ENCODE results near the gene PES1.

PES1 gene

GRCh38 chr22:30602049-30602448 is 10.3 kb upstream of the PES1 start:
- H3K36me3 ChIP-seq: no peaks in the 10 kb centered on the region
- intact Hi-C loops (cut with DNase I; ENCODE audit: low total_unique reads): no loop called here
- DNase-seq: no peak

GRCh38 chr22:30601464-30601863 is 9.8 kb upstream of the PES1 start:
- Histone ChIP-seq H3K27ac (no peak overlapping the region), H3K9me3 (no peaks in the 10 kb centered on the region), H3K36me3 (no peaks in the 10 kb centered on the region), H3K4me3 (no peak overlapping the region), H3K27me3 (peaks cover 0 to 4% of the 10 kb centered on the region in 2 donors), H3K4me1 (peaks cover 0 to 11% (median 8%) of the 10 kb centered on the region in 4 donors)
- no peak for DNase-seq
- intact Hi-C loops (cut with DNase I; ENCODE audit: low total_unique reads): no loop called here
- TF ChIP-seq, protein P1, sequence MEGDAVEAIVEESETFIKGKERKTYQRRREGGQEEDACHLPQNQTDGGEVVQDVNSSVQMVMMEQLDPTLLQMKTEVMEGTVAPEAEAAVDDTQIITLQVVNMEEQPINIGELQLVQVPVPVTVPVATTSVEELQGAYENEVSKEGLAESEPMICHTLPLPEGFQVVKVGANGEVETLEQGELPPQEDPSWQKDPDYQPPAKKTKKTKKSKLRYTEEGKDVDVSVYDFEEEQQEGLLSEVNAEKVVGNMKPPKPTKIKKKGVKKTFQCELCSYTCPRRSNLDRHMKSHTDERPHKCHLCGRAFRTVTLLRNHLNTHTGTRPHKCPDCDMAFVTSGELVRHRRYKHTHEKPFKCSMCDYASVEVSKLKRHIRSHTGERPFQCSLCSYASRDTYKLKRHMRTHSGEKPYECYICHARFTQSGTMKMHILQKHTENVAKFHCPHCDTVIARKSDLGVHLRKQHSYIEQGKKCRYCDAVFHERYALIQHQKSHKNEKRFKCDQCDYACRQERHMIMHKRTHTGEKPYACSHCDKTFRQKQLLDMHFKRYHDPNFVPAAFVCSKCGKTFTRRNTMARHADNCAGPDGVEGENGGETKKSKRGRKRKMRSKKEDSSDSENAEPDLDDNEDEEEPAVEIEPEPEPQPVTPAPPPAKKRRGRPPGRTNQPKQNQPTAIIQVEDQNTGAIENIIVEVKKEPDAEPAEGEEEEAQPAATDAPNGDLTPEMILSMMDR (IDR thresholded peaks at IDR 0.05): no peak

More at GRCh38 chr22:30602049-30602448, 10.3 kb upstream of the PES1 start:
- Histone ChIP-seq H3K4me3 (no peak overlapping the region), H3K4me1 (peaks cover 0 to 17% (median 10%) of the 10 kb centered on the region in 4 donors), H3K27me3 (peaks cover 0 to 4% of the 10 kb centered on the region in 2 donors), H3K9me3 (no peaks in the 10 kb centered on the region), H3K27ac (no peak overlapping the region)
- TF ChIP-seq, protein P1 (IDR thresholded peaks at IDR 0.05): no peak

- no peak overlapping the region for H3K4me3 ChIP-seq
- H3K36me3 ChIP-seq: no peaks in the 10 kb centered on the region
- H3K27ac ChIP-seq: no peak overlapping the region
- intact Hi-C loops (cut with DNase I; ENCODE audit: low total_unique reads): no loop called here
- H3K27me3 ChIP-seq: peaks cover 0 to 4% of the 10 kb centered on the region in 2 donors
- no peaks in the 10 kb centered on the region for H3K9me3 ChIP-seq
- no peak for DNase-seq
- TF ChIP-seq, protein P1 (IDR thresholded peaks at IDR 0.05): no peak
- peaks cover 0 to 6% (median 4%) of the 10 kb centered on the region in 4 donors for H3K4me1 ChIP-seq
Observed at GRCh38 chr22:30600921-30601320, 9.2 kb upstream of the PES1 start.

GRCh38 chr22:30598986-30599385 is 7.3 kb upstream of the PES1 start:
- Histone ChIP-seq H3K27ac (no peak overlapping the region), H3K27me3 (peaks cover 0 to 4% of the 10 kb centered on the region in 2 donors), H3K4me3 (no peak overlapping the region), H3K4me1 (no peaks in the 10 kb centered on the region), H3K9me3 (no peaks in the 10 kb centered on the region), H3K36me3 (no peaks in the 10 kb centered on the region)
- no peak for DNase-seq
- intact Hi-C loops (cut with DNase I; ENCODE audit: low total_unique reads): no loop called here
- TF ChIP-seq, protein P1 (IDR thresholded peaks at IDR 0.05): no peak

DNA sequence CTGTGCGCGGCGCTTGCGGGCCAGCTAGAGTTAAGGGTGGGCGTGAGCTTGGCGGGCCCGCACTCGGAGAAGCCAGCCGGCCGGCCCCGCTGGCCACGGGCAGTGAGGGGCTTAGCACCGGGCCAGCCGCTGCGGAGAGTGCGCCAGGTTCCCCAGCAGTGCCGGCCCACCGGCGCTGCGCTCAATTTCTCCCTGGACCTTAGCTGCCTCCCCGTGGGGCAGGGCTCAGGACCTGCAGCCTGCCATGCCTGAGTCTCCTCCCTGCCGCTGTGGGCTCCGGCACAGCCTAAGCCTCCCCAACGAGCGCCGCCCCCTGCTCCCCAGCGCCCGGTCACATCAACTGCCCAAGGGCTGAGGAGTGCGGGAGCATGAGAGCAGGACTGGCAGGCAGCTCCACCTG is 5.2 kb upstream of the PES1 start:
- Histone ChIP-seq H3K4me1 (peaks cover 0 to 5% (median 2%) of the 10 kb centered on the region in 4 donors), H3K9me3 (no peaks in the 10 kb centered on the region), H3K4me3 (no peak overlapping the region), H3K27ac (no peak overlapping the region), H3K36me3 (no peaks in the 10 kb centered on the region), H3K27me3 (peaks cover 0 to 4% of the 10 kb centered on the region in 2 donors)
- intact Hi-C loops (cut with DNase I; ENCODE audit: low total_unique reads): no loop called here
- DNase-seq: no peak
- TF ChIP-seq, protein P1 (IDR thresholded peaks at IDR 0.05): no peak

- Histone ChIP-seq H3K27me3 (peaks cover 0 to 4% of the 10 kb centered on the region in 2 donors), H3K27ac (no peak overlapping the region), H3K36me3 (no peaks in the 10 kb centered on the region), H3K4me3 (no peak overlapping the region), H3K9me3 (no peaks in the 10 kb centered on the region), H3K4me1 (peaks cover 0 to 6% (median 3%) of the 10 kb centered on the region in 4 donors)
- intact Hi-C loops (cut with DNase I; ENCODE audit: low total_unique reads): no loop called here
- DNase-seq: no peak
- TF ChIP-seq, protein P1 (IDR thresholded peaks at IDR 0.05): no peak
Observed at GRCh38 chr22:30596199-30596598, 4.5 kb upstream of the PES1 start.

All from tibial artery (tissue), 4 donors.